Urinary bladder (tissue), 4 donors: ENCODE data around the gene PPP2R5E. TPM values are rescaled to one million over a fixed set of nuclear protein-coding genes. Genes with fewer than 3 reads are reported as not detected.
"Not testable (repeated sequence)": the region's sequence is repeated elsewhere in the genome, so short reads cannot be mapped to it uniquely, and the experiment has no call there.

Experiments used
- DNase-seq: peaks from one replicate; pipeline ENCODE4 v3.0.0-alpha.2; 2015; ENCODE audit errors: extremely low spot score
- H3K27ac ChIP-seq: one replicate; pipeline ENCODE4 v1.5.1; 2013; ENCODE audit warnings: low read depth, mild to moderate bottlenecking, moderate library complexity
- H3K36me3 ChIP-seq: one replicate; pipeline ENCODE4 v1.6.1; 2013; ENCODE audit warnings: mild to moderate bottlenecking, moderate library complexity; ENCODE audit not compliant: insufficient read depth
- H3K4me1 ChIP-seq: one replicate; pipeline ENCODE4 v1.6.1; 2013; ENCODE audit warnings: mild to moderate bottlenecking, moderate library complexity; ENCODE audit not compliant: insufficient read depth
- H3K4me3 ChIP-seq: one replicate; pipeline ENCODE4 v1.5.1; 2013; ENCODE audit warnings: low read depth, low read length
- WGBS: extraction: QIAGEN DNeasy Blood & Tissue Kit; methylation state at CpG from one replicate; pipeline ENCODE4 v1.1.7; 2013; 5-methylcytosine and 5-hydroxymethylcytosine counted together
- polyA plus RNA-seq: library from polyadenylated mRNA; stranded (reverse); fragments of 200-250 nt; gene quantifications from one replicate; pipeline ENCODE4 v1.2.3, GENCODE V29; 2013
- total RNA-seq: library from RNA; depleted of rRNA; stranded (reverse); fragments of >200 nt; gene quantifications from one replicate; pipeline ENCODE4 v1.2.3, GENCODE V29; 2014
- donor health status: healthy with polysubstance abuse.
- donor health status: healthy.

Gene PPP2R5E
- total RNA-seq: 41.7 TPM
- polyA plus RNA-seq: 16.5 TPM

DNA sequence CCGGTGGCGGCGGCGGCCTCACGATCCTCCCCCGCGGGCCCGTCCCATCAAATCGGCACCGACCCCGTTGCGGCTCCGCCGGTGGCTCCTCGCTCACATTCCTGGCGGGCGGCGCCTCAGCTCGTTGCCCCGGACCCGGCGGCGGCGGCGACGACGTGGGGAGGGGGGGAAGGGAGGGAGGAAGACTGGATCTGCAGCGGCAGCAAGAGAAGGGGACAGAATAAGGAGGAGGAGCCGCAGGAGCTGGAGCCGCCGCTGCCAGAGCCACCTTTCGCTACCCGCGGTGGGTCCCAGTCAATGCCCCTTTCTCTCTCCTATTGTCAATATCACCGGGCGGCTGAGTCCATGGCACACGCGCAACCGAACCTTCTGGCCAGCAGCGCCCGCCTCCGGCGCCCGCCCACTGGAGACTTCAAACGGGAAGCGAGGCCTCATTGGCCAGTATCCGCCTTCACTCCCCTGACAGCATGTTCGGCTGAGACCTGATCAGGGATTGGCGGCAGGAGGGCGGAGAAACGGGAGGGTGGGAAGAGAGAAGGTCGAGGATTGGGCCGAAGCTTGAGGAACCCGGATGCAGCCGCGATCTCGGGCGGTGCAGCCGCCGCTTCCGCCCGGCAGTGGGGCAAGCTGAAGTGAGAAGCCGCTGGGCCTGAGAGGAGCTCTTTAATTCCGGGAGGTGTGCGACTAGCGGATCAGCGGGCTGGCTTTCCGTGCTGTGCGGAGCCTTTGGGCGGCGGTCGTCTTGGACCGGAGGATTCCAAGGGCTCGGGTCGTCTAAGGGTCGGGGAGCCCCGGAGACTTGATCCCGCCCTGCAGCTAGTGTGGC, at the start of gene PPP2R5E:
PPP2R5E (minus strand) TSS at position 378 of the 826 bp plus-strand sequence. CDS start 3,692 bp downstream, outside the sequence.
- peak; percentile 98 for DNase-seq
- Histone ChIP-seq H3K4me1 (no peaks in the 10 kb centered on the region), H3K36me3 (peaks cover 3% of the 10 kb centered on the region), H3K27ac (peak within 1 kb of the TSS; percentile 86), H3K4me3 (peak within 1 kb of the TSS; percentile 90)
- WGBS: under 1% methylated on average over 78 of the region's 78 CpGs

DNA sequence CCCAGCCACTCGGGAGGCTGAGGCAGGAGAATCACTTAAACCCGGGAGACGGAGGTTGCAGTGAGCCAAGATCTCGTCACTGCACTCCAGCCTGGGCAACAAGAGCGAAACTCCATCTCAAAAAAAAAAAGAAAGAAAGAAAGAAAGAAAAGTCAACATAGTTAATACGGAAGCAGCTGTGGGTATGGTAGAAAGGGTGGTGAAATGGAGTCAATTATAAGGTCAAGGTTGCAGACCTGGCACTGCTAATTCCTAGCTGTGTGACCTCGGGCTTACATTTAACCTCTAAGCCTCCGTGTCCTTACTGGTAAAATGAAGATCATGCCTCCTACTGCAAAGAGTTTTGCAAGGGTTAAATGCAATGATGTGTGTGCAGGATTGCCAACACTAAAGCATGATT, 39.9 kb upstream of the PPP2R5E start:
- 84% methylated on average over 8 of the region's 8 CpGs for WGBS
- H3K27ac ChIP-seq, H3K36me3 ChIP-seq, H3K4me3 ChIP-seq, DNase-seq, H3K4me1 ChIP-seq: not testable (repeated sequence)

DNA sequence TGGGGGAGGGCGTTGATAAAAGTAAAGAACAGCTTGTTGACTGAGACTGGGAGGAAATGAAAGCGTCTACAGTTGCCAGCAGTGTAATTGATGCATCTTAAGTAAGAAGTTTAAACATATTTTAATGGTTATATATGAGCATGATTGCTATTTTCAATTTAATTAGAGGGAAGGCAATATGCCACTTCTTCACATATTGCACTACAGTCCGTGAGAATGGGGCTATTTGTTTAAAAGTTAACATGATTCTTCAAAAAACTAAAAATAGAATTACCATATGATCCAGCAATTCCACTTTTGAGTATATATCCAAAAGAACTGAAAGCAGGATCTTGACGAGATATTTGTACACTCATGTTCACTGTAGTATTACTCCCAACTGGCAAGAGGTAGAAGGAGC, 38.3 kb upstream of the PPP2R5E start:
- DNase-seq: no peak
- WGBS: 56% methylated on average over 4 of the region's 4 CpGs

DNA sequence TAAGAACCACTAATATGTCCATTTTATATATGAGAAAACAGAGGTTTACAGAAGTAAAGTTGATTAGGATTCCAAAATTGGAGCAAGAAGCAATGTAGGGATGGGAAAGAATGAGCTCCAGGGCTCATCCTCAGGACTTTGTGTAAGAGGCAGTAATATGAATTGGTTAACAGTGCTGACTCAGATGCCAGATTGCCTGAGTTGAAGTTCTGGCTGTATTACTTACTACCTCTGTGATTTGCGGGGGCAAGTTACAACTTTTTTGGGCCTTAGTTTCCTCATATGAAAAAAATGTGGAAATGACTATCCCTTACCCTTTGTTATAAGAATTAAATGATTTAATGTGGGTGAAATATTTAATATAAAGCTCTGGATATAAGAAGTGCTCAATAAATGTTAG, 35.1 kb upstream of the PPP2R5E start:
- Histone ChIP-seq H3K4me1 (no peaks in the 10 kb centered on the region), H3K36me3 (no peaks in the 10 kb centered on the region), H3K4me3 (no peak overlapping the region), H3K27ac (no peak overlapping the region)
- no peak for DNase-seq
- WGBS: 96% methylated on average over 1 of the region's 1 CpG

More for the DNA sequence above, 38.3 kb upstream of the PPP2R5E start:
- no peaks in the 10 kb centered on the region for H3K36me3 ChIP-seq
- H3K4me3 ChIP-seq: no peak overlapping the region
- no peaks in the 10 kb centered on the region for H3K4me1 ChIP-seq
- no peak overlapping the region for H3K27ac ChIP-seq

- Histone ChIP-seq H3K4me1 (no peaks in the 10 kb centered on the region), H3K27ac (no peak overlapping the region), H3K4me3 (no peak overlapping the region), H3K36me3 (no peaks in the 10 kb centered on the region)
- DNase-seq: no peak
- 70% methylated on average over 4 of the region's 4 CpGs for WGBS
Observed at GRCh38 chr14:63573581-63573980, 30.4 kb upstream of the PPP2R5E start.

DNA sequence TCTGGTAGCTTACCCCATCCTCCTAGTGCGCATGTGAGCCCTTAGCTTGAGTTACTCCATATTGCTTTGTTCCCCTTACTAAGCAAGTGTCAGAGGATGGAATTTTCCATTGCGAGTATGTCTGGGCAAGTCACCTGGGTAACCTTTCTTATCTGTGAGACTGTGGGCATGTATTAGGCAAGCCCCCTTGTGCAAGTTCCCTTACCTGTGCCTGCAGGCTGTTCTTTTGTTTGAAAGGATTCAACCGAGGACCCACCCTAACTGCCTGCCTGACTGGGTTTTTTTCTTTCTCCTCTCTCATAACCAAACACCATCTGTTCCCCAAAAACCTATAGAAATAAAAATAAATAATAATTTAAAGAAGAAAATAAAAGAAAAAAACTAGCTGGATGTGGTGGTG, 22.3 kb upstream of the PPP2R5E start:
- Histone ChIP-seq H3K4me1 (no peaks in the 10 kb centered on the region), H3K4me3 (no peak overlapping the region), H3K36me3 (no peaks in the 10 kb centered on the region), H3K27ac (no peak overlapping the region)
- no peak for DNase-seq
- 87% methylated on average over 3 of the region's 3 CpGs for WGBS

- 25% methylated on average over 1 of the region's 1 CpG for WGBS
Observed at GRCh38 chr14:63564318-63564717, 21.1 kb upstream of the PPP2R5E start.

GRCh38 chr14:63563370-63564026, 20.3 kb upstream of the PPP2R5E start:
- Histone ChIP-seq H3K36me3 (no peaks in the 10 kb centered on the region), H3K4me1 (no peaks in the 10 kb centered on the region), H3K27ac (no peak overlapping the region), H3K4me3 (no peak overlapping the region)
- no peak for DNase-seq
- 81% methylated on average over 7 of the region's 7 CpGs for WGBS

More at GRCh38 chr14:63564318-63564717, 21.1 kb upstream of the PPP2R5E start:
- Histone ChIP-seq H3K27ac (no peak overlapping the region), H3K4me3 (no peak overlapping the region), H3K4me1 (no peaks in the 10 kb centered on the region), H3K36me3 (no peaks in the 10 kb centered on the region)
- no peak for DNase-seq

DNA sequence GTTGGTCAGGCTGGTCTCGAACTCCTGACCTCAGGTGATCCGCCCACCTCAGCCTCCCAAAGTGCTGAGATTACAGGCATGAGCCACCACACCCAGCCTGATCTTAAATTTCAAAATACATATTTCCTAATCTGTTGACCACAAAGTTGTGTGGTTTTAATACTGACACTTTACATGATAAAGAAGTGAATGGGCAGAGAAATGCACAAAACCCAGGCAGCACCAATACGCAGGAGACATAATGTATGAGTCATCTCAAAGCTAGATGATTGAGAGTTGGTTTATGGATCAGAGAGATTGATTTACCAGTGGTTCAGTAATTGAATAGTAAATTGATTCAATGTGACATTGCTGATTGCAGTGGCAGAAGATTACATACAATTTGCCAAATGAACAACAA, 19.2 kb upstream of the PPP2R5E start:
- WGBS: 85% methylated on average over 3 of the region's 3 CpGs
- H3K27ac ChIP-seq: no peak overlapping the region
- H3K4me1 ChIP-seq: no peaks in the 10 kb centered on the region
- H3K36me3 ChIP-seq: no peaks in the 10 kb centered on the region
- no peak overlapping the region for H3K4me3 ChIP-seq
- DNase-seq: no peak

- Histone ChIP-seq H3K4me1 (no peaks in the 10 kb centered on the region), H3K4me3 (no peak overlapping the region), H3K36me3 (no peaks in the 10 kb centered on the region), H3K27ac (no peak overlapping the region)
- no peak for DNase-seq
- 86% methylated on average over 7 of the region's 7 CpGs for WGBS
Observed at GRCh38 chr14:63555572-63555971, 12.4 kb upstream of the PPP2R5E start.

- no peaks in the 10 kb centered on the region for H3K36me3 ChIP-seq
- H3K27ac ChIP-seq: no peak overlapping the region
- H3K4me3 ChIP-seq: no peak overlapping the region
- H3K4me1 ChIP-seq: no peaks in the 10 kb centered on the region
- WGBS: 37% methylated on average over 3 of the region's 3 CpGs
- DNase-seq: no peak
Observed at GRCh38 chr14:63551332-63551731, 8.2 kb upstream of the PPP2R5E start.

DNA sequence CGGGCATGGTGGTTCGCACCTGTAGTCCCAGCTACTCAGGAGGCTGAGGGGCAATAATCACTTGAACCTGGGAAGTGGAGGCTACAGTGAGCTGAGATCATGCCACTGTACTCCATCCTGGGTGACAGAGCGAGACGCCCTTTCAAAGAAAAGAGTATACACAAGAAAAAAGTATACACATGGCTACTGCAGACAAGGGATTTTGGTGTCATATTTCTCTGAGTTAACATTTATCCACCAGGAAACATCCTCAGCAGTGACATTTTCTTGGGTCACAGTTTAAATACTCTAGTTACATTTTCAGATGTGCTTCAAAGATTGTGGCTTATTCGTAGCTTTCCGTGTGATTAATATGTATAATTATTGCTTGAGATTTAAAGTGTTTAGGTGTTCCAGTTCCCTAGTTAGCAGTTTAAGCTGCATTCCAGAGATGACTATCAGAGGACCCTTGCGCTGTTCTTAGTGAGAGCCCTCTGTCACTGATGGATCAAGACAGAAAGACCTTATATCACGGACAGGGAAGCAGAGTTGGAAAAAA, 4.7 kb upstream of the PPP2R5E start:
- no peaks in the 10 kb centered on the region for H3K36me3 ChIP-seq
- 63% methylated on average over 8 of the region's 8 CpGs for WGBS
- H3K27ac ChIP-seq: no peak overlapping the region
- DNase-seq: no peak
- no peaks in the 10 kb centered on the region for H3K4me1 ChIP-seq
- no peak overlapping the region for H3K4me3 ChIP-seq

GRCh38 chr14:63545431-63545830, 2.3 kb upstream of the PPP2R5E start:
- 82% methylated on average over 3 of the region's 3 CpGs for WGBS

More at GRCh38 chr14:63545431-63545830, 2.3 kb upstream of the PPP2R5E start:
- Histone ChIP-seq H3K27ac (no peak overlapping the region), H3K4me3 (no peak overlapping the region), H3K36me3 (no peaks in the 10 kb centered on the region), H3K4me1 (no peaks in the 10 kb centered on the region)
- DNase-seq: no peak
